Muscle layer of colon (tissue), 2 donors: ENCODE data around the gene CFAP54.
A peak's percentile ranks its signal among the peaks of the same experiment; 100 is the strongest.

Source experiments
- H3K27ac ChIP-seq: one replicate; pipeline ENCODE4 v1.7.0; 2013; ENCODE audit warnings: low read depth, mild to moderate bottlenecking, low read length, moderate library complexity
- H3K27me3 ChIP-seq, 2 donors: one replicate each; pipeline ENCODE4 v1.7.0; 2013; ENCODE audit warnings: low read length in 2 of 2, mild to moderate bottlenecking in 2 of 2; ENCODE audit not compliant: insufficient read depth in 2 of 2, control insufficient read depth in 1 of 2
- H3K36me3 ChIP-seq: one replicate; pipeline ENCODE4 v1.7.0; 2013; ENCODE audit warnings: mild to moderate bottlenecking, low read length; ENCODE audit not compliant: insufficient read depth
- H3K4me1 ChIP-seq: one replicate; pipeline ENCODE4 v1.7.0; 2013; ENCODE audit warnings: mild to moderate bottlenecking, low read length; ENCODE audit not compliant: insufficient read depth
- H3K4me3 ChIP-seq, 2 donors: one replicate each; pipeline ENCODE4 v1.7.0; 2013; ENCODE audit warnings: low read length in 2 of 2, low read depth in 1 of 2, mild to moderate bottlenecking in 1 of 2, moderate library complexity in 1 of 2
- H3K9ac ChIP-seq: one replicate; pipeline ENCODE4 v1.7.0; 2013; ENCODE audit warnings: low read length
- H3K9me3 ChIP-seq: one replicate; pipeline ENCODE4 v1.7.0; 2013; ENCODE audit warnings: mild to moderate bottlenecking, low read length
- donor health status: abdominal sarcoma.
- donor health status: Adenocarcinoma of cecum.

The CFAP54 gene

DNA sequence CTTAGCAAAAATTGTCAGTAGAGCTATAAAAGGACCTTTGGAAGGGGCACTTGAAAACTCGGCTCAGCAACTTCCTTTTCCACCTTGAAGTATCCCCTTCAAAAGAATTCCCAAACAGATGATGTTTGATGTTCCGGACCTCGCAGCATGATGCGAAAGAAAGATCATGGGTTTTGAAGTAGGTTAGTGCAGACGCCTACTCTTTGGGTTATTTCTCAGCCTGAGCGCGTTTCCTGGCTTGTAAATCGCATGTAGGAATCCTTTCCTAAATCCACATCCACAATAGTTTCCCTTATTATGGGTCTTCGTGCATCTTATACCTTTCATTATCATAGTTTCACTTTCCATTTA is 417.1 kb downstream of the CFAP54 start:
- H3K27me3 ChIP-seq, result no peaks in the 10 kb centered on the region
- H3K4me3 ChIP-seq, result peak overlapping the region; percentile 54 to 72
- H3K36me3 ChIP-seq, result no peaks in the 10 kb centered on the region
- peak overlapping the region; percentile 26 for H3K9ac ChIP-seq
- peaks cover 11% of the 10 kb centered on the region for H3K4me1 ChIP-seq
- peak overlapping the region; percentile 70 for H3K27ac ChIP-seq
- no peaks in the 10 kb centered on the region for H3K9me3 ChIP-seq

GRCh38 chr12:96906849-96907670 is 417.7 kb downstream of the CFAP54 start, which contains the start of gene NEDD1:
Gene NEDD1, plus strand, starts transcription at chr12:96907257. Its CDS starts 2,503 bp downstream, at chr12:96909760.
- Histone ChIP-seq H3K9ac (peak within 1 kb of the TSS; percentile 43), H3K36me3 (no peaks in the 10 kb centered on the region), H3K9me3 (no peaks in the 10 kb centered on the region), H3K4me1 (peaks cover 11% of the 10 kb centered on the region), H3K4me3 (peak within 1 kb of the TSS; percentile 54 to 72), H3K27ac (peak within 1 kb of the TSS; percentile 70), H3K27me3 (no peaks in the 10 kb centered on the region)

- Histone ChIP-seq H3K9me3 (no peaks in the 10 kb centered on the region), H3K27me3 (no peaks in the 10 kb centered on the region), H3K9ac (peak overlapping the region; percentile 43), H3K4me1 (peaks cover 15% of the 10 kb centered on the region), H3K36me3 (no peaks in the 10 kb centered on the region), H3K27ac (peak overlapping the region; percentile 70), H3K4me3 (peak overlapping the region; percentile 54 to 72)
Measured at GRCh38 chr12:96907671-96908422, 418.5 kb downstream of the CFAP54 start.

GRCh38 chr12:96908423-96908675 is 419.0 kb downstream of the CFAP54 start:
- H3K36me3 ChIP-seq, result no peaks in the 10 kb centered on the region
- H3K27ac ChIP-seq, result no peak overlapping the region
- no peaks in the 10 kb centered on the region for H3K27me3 ChIP-seq
- H3K9ac ChIP-seq, result peak overlapping the region; percentile 43
- H3K9me3 ChIP-seq, result no peaks in the 10 kb centered on the region
- peak overlapping the region in 1 of 2 donors; percentile 72 for H3K4me3 ChIP-seq
- H3K4me1 ChIP-seq, result peaks cover 15% of the 10 kb centered on the region

GRCh38 chr12:96912261-96912660 is 422.9 kb downstream of the CFAP54 start:
- Histone ChIP-seq H3K4me1 (peaks cover 15% of the 10 kb centered on the region), H3K9ac (no peak overlapping the region), H3K4me3 (no peak overlapping the region), H3K36me3 (no peaks in the 10 kb centered on the region), H3K27me3 (no peaks in the 10 kb centered on the region), H3K27ac (no peak overlapping the region), H3K9me3 (no peaks in the 10 kb centered on the region)

DNA sequence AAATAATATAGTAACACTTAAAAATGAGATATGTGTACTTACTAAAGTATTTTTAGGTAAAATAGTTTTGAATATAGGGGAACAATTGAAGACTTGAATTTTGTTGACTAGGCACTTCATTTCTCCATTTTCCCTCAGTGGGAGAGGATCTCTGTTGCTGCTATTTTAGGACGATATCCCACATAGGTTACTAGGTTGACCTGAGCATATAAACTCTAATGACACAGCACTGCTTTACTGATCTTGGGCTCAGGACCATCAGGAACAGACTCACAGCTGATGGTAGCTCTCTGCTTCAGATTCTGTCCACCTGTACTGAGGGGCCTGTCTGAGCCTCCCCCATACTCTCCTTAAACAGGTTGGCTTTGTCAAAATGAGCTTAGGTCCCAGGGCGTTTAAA is 423.6 kb downstream of the CFAP54 start:
- Histone ChIP-seq H3K9me3 (no peaks in the 10 kb centered on the region), H3K36me3 (no peaks in the 10 kb centered on the region), H3K27me3 (no peaks in the 10 kb centered on the region), H3K4me3 (no peak overlapping the region), H3K27ac (no peak overlapping the region), H3K4me1 (peaks cover 11% of the 10 kb centered on the region), H3K9ac (no peak overlapping the region)

DNA sequence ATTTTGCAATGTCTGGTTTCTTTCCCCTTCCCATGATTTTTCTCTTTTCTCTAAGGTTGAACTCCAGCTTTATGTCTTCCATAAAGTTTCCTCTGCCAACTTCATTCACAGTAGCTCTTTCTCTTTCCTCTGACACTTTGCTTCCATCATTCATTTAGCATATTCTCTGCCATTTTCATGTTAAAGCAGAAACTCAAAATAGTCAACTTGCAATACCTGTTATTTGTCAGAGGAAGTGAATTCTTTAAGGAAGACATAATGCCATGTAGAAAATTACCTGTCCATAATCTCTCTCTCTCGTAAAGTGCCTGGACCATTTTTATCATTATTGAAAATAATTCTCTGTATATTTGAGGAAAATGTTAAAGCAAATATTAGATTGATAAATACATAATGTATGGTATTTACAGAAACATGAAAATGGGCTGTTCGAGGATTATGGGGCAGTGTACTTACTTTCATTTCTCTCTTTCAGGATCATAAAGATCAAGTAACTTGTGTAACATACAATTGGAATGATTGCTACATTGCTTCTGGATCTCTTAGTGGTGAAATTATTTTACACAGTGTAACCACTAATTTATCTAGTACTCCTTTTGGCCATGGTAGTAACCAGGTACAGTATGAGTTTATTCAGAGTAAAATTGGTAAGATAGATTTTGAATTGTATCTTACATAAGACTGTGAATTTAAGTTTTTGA is 430.3 kb downstream of the CFAP54 start:
- Histone ChIP-seq H3K4me3 (no peak overlapping the region), H3K27ac (no peak overlapping the region), H3K4me1 (no peaks in the 10 kb centered on the region), H3K27me3 (no peaks in the 10 kb centered on the region), H3K9ac (no peak overlapping the region), H3K36me3 (peaks cover under 1% of the 10 kb centered on the region), H3K9me3 (no peaks in the 10 kb centered on the region)
